GM19467 (cell line): ENCODE data around the gene DNAJC19.

Source experiments
- ATAC-seq: cut with Tn5 transposase; IDR thresholded peaks from one replicate; pipeline ENCODE4 v1.9.1; 2021; ENCODE audit warnings: mild to moderate bottlenecking, moderate library complexity; ENCODE audit not compliant: unreplicated experiment

Gene DNAJC19

GRCh38 chr3:180962530-180962929 is 27.0 kb downstream of the DNAJC19 start:
- ATAC-seq, result no peak

GRCh38 chr3:180961552-180961951 is 28.0 kb downstream of the DNAJC19 start:
- ATAC-seq, result no peak

DNA sequence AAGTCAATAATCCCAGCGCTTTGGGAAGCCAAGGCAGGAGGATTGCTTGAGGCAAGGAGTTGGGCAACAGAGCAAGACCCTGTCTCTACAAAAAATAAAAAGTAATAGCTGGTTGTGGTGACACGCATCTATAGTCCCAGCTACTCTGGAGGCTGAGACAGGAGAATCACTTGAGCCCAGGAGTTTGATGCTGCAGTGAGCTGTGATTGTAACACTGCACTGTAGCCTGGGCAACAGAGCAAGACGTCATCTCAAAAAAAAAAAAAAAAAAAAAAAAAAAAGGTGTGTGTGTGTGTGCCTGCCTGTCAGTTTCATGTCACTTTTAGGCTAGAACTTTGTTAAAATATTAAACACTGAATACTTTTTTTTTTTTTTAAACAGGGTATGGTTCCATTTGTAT is 28.4 kb downstream of the DNAJC19 start:
- no peak for ATAC-seq

DNA sequence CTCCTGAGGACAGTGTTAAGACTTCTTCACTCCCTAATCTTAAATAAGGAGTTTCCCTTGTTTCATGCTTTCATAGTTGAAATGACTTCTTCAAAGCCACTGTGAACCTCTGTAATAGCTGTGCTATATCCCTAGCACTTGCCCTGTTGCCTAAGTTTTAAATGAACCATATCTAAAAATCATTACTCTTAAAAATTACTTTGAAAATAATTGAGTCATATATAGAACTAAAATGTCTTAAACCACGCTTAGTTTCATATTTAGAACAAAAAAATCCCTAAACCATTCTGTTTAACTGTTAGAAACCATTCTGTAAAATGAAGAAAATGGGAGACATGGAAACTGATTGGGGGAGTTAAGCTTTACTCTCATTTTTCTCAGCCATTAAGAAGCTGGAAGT is 29.8 kb downstream of the DNAJC19 start:
- no peak for ATAC-seq

DNA sequence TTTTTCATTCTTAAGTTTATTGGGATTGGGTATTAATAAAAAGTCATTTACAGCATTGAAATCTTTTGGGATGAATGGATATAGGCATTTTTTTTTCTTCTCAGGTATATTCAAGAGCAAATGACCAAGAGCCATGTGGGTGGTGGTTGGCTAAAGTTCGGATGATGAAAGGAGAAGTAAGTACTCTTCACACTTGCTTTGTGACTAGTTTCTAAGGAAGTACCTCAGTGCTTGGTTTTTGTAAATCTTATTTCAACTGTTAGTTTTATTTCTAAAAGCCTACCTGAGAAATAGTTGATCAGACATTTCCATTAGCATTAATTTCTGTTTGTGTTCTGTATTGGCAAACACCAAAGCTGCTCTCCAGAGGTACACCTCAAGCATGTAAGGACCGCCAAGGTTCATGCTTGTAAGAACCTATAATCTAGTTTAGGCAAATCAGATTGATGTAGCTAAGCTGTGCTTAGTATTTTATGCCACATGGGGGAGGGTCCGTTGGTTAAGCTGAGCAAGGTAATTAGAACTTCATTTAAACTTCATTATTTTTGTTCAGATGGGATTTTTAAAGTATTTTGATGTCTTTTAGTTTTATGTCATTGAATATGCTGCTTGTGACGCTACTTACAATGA is 41.7 kb downstream of the DNAJC19 start:
- no peak for ATAC-seq

DNA sequence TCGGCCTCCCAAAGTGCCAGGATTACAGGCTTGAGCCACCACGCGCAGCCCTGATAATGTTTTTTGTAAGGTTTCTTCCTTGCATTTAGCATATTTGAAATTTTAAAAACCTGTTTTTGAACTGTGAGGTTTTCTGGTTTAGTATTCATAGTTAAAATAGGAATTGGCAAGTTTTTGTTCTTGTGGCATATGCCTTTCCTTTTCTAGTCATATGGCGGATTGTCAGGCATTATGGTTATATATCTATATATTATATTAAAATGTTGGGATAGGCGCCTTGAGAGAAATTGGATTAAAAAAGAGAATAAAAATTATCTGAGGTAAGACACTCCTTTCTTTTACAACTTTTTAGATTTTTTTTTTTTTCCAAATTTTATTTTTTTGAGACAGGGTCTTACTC is 48.7 kb downstream of the DNAJC19 start:
- no peak for ATAC-seq

- no peak for ATAC-seq
Observed at GRCh38 chr3:180934638-180935037, 54.9 kb downstream of the DNAJC19 start.
